GM19328 (cell line): Measurements from ENCODE around the gene SLC16A9.

ENCODE experiments used
- ATAC-seq: cut with Tn5 transposase; IDR thresholded peaks from one replicate; pipeline ENCODE4 v1.9.1; 2021; ENCODE audit warnings: mild to moderate bottlenecking, moderate library complexity; ENCODE audit not compliant: unreplicated experiment

SLC16A9 gene

DNA sequence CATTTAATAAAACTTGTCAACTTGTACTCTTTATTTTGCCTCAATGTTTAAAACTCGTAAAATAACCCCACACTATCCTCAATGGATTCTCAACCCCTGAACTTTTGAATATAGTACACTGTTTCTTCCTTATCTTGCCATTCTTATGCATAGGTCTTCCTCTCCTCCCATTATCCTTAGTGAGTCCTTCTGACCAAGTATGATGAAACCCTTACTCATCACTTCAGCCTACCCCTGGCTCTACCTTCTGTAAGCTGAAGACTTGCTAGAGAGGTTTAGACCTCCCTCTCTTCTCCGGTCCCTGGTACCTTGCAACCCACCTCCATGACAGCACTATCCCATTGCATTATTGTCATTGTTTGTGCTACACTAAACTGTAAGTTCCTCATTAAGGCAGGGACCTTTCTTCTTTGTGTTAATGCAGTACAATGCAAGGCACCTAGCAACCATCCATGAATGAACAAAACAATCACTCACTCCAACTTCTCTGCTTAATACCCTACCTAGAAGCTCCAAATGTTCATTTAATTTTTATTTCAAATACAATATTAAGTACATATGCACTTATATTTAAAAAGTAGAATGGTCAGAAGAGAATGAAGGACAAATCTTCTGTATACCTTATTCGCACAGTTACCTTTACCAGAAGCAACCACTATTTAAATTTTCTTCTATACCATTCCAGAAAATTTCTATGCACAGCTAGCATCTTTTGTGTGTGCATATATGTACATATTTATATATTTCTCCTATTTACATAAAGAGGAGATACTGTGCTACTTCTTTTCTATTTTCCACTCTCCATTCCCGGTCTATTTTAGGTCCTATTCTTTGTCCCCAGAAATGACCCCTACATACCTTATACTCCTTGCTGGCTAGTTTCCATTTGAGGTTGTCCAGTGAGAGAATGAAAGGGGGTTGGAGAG, 77.5 kb downstream of the SLC16A9 start:
- ATAC-seq: no peak

DNA sequence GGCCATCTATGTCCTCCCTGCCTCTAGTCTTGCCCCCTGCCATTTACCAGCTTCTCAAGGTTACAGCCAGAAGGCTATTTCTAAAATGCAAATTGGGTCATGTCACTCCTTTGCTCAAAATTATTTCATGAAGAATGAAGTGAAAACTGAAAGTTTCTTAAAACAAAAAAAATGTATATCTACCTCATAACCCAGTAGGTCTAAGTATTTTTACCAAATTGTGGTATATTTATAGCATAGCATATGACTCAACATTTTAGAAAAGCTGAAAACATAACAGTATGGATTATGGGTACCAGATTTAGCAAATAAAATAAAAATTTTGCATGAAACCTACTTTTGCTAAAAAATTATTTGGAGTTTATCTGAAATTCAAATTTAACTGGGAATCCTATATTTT, 78.4 kb downstream of the SLC16A9 start:
- no peak for ATAC-seq

DNA sequence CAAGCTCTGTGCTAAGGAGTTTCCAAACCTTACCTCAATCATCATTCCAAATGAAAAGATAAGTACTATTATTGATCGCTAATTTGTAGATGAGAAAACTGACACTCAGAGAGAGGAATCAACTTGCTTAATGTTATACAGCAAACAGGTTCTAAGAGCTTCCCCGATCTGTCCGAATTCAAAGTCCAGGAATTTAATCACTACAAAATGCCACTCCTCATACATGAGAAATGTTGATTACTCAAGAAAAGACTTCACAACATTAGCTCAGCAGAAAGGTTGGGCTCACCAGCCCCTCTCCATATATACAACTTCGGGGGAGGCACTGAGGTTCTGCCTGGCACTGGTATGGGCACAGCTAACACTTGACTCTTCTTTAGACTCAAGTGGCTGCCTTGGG, 80.7 kb downstream of the SLC16A9 start:
- ATAC-seq: no peak

DNA sequence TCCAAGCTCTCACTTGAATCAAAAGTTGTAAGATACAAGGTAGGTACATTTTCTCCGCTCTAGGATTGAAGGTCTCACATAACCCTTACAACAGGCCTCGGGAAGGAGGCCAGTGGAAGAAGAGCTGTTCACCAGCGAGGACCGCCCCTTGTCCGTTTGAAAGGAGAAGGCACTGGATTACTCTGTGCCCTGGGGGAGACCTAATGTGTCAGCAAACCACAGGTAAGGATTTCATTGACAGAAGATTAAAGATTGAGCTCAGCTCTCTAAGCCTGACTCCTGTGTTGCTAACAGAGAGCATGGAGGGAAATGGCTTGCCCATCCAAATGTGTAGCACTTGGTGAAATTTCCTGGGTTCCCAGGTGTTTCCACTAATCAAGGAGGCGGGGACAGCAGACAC, 81.2 kb downstream of the SLC16A9 start:
- ATAC-seq: no peak

DNA sequence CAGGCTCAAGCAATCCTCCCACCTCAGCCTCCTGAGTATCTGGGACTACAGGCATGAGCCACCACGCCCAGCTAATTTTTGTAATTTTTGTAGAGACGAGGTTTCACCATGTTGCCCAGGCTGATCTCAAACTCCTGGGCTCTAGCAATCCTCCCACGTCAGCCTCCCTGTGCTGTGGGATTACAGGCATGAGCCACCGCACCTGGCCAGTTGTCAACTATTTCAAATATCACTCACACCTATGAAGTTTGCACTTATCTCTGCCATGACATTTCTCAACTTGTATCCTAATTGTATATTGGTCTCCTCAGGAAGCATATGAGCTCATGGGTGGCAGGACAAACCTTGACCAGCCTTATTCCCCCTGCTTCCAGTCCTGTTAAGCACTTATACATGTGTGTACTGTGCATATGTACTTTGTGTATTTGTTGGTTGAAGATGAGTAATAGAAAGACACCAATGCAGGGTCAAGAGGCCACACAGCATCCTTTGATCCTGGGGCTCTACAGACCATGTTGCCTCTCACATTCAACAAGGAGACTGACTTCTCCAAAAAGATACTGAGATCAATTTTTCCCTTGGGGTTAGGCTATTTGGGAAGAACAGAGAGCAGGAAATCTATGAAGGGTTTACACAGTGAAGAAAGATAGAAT, 82.2 kb downstream of the SLC16A9 start:
- ATAC-seq: no peak

DNA sequence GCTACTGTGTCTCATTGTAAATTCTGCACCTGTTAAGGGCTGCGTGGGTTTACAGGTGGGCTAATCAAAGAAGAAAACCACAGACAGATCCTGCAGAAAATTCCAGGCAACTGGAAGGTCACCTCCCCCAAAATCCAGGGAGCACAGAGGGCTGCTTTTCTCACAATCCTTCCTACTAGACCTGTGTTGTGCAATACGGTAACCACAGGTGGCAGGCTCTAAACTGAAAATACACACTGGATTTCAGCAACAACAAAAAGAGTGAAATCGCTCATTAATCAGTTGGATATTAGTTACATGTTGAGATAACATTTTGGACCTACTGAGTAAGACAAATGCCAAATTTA, 83.2 kb downstream of the SLC16A9 start:
- no peak for ATAC-seq

DNA sequence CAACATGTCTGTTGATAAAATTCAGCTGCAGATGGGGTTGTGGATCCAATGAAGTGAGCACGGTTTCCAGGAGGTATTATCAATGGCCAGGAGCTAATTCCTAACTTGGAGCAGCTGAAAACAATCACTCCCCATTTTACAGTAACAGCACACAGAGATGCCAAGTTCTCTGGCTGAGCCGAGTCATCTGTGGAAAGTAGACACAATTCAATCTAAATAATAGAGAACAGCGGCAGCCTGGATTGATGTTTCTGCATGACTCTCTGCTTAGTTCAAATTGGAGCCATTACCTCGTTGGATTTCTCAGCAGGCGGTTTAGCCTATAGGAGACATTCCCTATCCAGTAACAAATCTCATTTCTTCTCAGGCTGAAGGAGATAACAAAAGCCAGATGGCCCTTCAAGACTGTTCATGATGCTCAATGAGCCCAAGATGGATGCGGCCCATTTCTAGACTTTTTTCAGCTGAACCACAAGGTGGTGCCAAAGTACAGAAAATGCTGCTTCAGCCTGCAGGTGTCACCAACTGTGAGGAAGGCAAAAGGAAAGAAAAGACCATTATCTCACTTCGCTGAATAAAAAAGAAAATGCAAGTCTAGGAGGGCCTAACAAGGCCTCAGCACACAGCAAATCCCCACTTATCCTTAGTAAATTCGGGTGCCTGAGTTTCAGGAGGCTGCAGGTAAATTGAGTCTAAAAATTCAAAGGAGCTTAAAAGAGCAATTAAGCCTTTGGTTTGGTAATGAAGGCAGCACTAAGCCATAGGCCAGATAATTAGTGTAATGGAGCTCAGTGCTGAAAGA, 83.7 kb downstream of the SLC16A9 start:
- peak; percentile 78 for ATAC-seq

DNA sequence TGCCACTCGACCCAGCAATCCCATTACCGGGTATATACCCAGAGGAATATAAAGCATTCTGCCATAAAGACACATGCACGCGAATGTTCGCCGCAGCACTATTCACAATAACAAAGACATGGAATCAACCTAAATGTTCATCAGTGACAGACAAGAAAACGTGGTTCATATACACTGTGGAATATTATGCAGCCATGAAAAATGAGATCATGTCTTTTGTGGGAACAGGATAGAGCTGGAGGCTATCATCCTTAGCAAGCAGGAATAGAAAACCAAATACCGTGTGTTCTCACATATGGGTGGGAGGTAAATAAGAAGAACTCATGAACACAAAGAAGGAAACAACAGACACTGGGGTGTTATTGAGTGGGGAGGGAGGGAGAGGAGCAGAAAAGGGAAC, 84.7 kb downstream of the SLC16A9 start:
- ATAC-seq: no peak

DNA sequence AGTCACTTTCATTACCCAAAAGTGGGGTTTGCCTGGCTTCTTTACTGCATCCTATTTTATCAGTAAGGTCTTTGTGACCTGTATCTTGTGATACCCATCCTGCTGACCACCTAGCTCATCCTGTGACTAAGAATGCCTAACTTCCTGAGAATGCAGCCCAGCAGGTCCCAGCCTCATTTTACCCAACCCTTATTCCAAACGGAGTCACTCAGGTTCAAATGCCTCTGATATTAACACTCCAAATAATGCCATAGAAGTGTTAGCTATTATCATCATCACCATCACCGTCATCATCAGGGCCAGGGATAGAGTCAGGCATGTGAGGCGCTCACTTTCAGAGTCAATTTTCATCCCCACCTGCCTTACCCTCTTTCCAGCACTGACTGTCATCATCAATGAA, 85.5 kb downstream of the SLC16A9 start:
- no peak for ATAC-seq

DNA sequence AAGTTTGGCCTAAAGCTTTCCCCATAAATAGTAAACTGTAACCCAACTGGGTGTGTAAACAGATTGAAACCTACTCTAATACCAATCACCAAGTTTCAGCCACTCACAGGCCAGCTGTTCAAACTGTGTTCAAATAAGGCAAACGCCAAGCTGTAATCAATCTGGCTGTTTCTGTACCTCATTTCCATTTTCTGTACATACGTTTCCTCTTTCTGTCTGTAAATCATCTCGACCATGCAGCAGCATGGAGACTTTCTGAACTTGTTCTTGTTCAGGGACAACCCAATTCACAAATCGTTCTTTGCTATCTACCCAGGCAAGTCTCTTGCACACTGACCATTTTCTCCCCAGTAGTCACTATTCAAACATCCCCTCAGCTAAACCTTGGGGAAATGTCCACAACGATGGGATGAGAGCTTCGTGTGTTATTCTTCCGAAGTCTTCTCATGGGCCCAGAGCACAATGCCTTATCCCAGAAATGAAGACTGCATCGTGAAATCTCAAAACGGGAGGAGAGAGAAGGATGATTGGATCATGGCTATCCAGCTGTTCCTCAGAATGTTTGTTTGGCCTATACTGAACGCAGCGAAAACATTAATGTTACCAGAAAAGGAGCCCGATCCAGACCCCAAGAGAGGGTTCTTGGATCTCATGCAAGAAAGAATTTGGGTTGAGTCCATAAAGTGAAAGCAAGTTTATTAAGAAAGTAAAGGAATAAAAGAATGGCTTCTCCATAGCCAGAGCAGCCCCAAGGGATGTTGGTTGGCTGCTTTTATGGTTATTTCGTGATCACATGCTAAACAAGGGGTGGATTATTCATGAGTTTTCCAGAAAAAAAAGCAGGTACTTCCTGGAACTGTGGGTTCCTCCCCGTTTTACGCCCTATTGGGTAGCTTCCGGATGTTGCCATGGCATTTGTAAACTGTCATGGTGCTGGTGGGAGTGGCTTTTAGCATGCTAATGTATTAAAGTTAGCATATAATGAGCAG, 86.2 kb downstream of the SLC16A9 start:
- no peak for ATAC-seq

DNA sequence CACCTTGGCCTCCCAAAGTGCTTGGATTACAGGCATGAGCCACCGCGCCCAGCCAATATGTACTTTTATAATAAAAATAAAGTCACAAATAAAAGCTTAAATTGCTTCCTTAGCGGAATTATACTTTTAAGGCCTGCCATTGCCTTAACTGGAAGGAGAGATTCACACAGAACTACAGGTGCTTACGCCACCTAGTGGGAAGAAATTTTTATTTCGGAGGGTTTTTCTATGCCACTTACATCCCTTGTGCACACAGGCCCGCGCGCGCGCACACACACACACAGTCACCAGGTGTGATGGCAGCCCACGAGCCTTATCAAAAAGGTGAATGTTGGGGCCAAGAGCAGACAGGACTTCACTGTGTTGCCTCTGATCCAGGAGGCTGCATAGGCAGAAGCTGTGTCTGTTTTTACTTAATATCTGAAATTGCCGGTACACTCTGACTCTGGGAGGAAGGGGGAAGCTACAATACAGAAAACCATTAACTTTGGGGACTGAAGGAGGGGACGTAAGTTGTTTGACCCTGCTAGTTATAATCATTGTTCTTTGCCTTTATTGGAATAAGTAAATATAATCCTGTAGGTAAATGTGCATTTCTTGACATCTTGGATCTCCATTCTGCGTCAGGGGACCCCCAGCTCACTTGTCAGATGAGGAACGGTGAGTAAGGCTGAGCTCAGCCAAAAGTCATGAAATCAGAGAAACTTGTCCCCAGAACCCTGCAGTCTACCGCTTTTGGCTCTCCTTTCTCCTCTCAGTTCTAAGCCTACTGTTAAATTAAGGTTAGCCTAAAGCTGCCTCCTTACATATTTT, 87.1 kb downstream of the SLC16A9 start:
- ATAC-seq: no peak

DNA sequence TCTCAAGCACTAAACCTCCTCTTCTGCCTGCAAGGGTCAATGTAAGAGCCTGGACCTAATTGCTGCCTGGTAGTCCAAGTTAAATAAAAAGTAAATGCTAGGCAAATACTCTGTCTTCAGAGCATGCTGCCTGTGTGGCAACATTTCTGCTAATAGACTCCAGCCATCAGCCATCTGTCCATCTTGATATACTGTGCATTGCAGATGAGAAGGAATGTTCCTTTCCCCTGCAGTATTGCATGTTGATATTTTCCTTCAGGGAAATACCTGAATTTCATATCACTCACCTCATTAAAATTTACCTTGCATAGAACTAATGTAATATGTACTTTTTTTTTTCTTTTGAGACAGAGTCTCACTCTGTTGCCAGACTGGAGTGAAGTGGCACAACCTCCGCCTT, 87.9 kb downstream of the SLC16A9 start:
- ATAC-seq: no peak

DNA sequence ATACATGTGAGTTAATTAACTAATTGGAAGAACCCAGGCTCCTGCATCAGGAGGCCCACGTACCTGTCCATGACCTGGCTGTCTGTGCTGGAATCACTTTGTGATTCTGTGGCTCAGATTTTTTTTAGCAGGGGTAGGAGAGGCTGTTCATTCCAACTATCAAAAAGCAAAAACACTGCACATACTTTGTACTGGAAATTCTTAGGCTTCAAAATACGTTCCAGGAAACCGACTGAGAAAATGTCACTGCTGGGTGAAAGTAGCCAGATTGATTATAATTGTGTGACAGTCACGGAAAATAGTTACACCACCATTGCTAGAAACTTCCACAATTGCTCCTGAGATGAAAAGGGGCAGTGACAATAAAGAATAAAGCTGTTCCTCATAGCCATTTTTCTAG, 91.0 kb downstream of the SLC16A9 start:
- no peak for ATAC-seq

DNA sequence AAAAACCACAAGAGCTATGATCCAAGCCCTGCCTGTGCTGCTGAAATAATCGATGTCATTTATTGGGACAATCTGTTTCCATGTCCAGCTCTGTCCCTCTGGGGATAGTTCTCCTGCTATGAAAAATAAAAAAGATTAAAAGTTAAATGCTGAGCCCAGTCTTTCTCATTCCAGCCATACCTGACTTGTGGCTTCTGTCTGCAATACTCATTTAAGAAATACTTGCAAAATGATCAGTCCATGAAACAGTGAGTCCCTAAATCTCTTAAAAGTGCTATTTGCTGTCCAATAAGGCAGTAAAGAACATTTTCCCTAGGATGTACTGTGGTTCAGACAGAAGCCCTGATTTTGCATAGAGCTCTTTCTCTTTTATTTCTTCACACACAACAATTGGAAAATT, 91.7 kb downstream of the SLC16A9 start:
- no peak for ATAC-seq

DNA sequence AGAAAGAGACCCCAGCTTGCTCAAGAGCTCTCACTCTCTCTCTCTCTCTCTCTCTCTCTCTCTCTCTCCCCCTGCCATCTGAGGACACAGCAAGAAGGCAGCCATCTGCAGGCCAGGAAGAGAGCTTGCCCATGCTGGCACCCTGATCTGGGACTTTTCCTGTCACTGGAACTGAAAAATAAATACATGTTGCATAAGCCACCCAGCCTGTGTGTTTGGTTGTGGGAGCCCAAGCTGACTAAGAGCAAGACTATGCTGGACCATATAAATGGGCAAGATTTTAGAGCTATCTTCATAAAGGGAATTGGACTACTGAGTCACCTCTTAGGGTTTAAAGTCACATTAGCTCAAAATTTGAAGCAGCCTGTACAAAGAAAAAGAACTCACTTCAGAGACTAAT, 98.6 kb downstream of the SLC16A9 start:
- no peak for ATAC-seq

DNA sequence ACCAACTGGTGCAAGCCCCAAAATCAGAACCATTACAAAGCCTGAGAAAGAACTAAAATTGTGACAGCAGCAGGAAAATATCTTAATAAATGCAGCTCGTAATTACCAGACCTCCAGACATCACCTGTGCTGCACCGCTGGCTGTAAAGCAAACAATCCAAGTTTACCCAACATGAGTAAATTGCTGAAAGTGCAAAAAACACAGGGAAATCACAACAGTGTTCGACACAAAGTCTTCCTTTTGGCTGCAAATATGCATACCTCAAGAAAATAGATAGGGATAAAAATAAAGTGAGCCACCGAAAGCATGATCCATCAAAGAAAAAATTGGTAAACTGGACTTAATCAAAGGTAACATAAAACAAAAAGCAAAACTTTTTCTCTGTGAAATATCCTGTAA, 101.7 kb downstream of the SLC16A9 start:
- no peak for ATAC-seq

DNA sequence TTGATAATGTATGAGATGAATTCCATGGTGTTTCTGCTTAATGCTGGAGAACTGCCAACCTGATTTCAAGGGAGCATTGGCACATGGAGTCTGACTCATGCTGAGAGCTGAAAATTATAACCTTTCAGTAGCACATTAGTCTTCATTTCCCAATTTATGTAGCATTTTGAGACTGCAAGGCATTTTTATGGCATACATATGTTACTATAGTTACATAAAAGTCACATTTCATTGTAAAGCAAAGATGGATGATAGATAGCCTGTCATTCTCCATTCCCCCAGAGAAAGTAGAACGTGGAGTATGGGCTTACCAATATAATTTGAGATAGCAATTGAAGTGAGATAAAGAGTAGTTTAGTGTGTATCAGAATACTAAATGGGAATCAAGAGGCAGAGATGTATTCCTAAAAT, 103.1 kb downstream of the SLC16A9 start:
- no peak for ATAC-seq

DNA sequence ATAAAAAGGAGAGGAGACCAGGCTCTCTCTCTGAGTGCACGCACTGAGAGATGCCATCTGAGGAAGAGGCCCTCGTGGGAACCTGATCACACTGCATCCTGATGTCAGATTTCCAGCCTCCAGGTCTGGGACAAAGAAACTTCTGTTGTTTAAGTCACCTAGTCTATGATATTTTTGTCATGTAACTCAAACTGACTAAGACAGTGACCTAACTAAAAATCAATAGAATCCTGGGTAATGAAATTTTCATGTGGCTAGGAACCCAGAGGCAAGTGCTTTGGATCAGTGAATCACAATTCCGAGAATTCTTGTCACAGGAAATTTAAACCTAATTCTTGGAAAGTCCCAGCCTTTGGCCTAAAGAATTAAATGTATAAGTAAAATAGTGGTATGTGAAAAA, 107.7 kb downstream of the SLC16A9 start:
- ATAC-seq: no peak
